HepG2 (cell line): Measurements from ENCODE around the gene INHBB. TPM values are rescaled to one million over a fixed set of nuclear protein-coding genes. Genes with fewer than 3 reads are reported as not detected.
A peak's percentile ranks its signal among the peaks of the same experiment; 100 is the strongest.

Source experiments
- ATAC-seq: fragments of 200-7000 bp; cut with Tn5 transposase; 3 replicates; pipeline ENCODE4 v1.9.1; 2020; ENCODE audit warnings: mild to moderate bottlenecking, moderate library complexity
- BruUV-seq: library from RNA; stranded (reverse); fragments of 400-500 nt; replicated peaks from 2 replicates; lab custom pipeline; 2021; lab: Mats Ljungman, UMichigan
- CTCF ChIA-PET: fragments of 300-600 bp; formaldehyde crosslinking; extraction: SDS; loops from one replicate; lab custom pipeline; 2021; ENCODE audit warnings: low total read pairs, inconsistent platforms, low intra/inter-chr PET ratio; lab: Yijun Ruan, JAX
- POLR2A ChIA-PET: fragments of 350-600 bp; sonication (Branson Sonifier 250); formaldehyde crosslinking; loops from one replicate; lab custom pipeline; 2020; ENCODE audit warnings: antibody characterized with exemption, inconsistent platforms; lab: Yijun Ruan, JAX
- DNase-seq: peaks from one replicate; pipeline ENCODE4 v3.0.0-alpha.2; 2015; ENCODE audit warnings: low spot score
- FAIRE-seq: peaks from 3 replicates; lab custom pipeline; 2011; peaks lifted over from hg19 to GRCh38; lab: Jason Lieb, UNC
- H2AFZ ChIP-seq: one replicate; pipeline ENCODE4 v1.6.1; 2011; ENCODE audit warnings: low read length, inconsistent platforms
- H3K27ac ChIP-seq: fragments of 300-600 bp; 3 replicates; pipeline ENCODE4 v1.8.0; 2011; ENCODE audit warnings: mixed run types, mild to moderate bottlenecking, mixed read lengths, low read length, inconsistent platforms; ENCODE audit not compliant: insufficient read depth; ENCODE audit errors: extremely low read length
- H3K27me3 ChIP-seq, 2 experiments: fragments of 200-600 bp in 1 of 2; 2 replicates in 1 of 2; 3 replicates in 1 of 2; pipeline versions ENCODE4 v1.6.0 to v1.8.0; 2011; ENCODE audit warnings: low read length in 2 of 2, mild to moderate bottlenecking in 2 of 2, moderate library complexity in 2 of 2, inconsistent platforms in 1 of 2; ENCODE audit not compliant: insufficient read depth in 2 of 2, control insufficient read depth in 1 of 2
- H3K36me3 ChIP-seq, 2 experiments: fragments of 200-600 bp in 1 of 2; replicated peaks in 1 of 2; 2 replicates in 1 of 2; 3 replicates in 1 of 2; pipeline versions ENCODE4 v1.5.1 to v1.8.0; 2011; ENCODE audit warnings: low read length in 2 of 2, inconsistent platforms in 1 of 2; ENCODE audit not compliant: insufficient read depth in 2 of 2, control insufficient read depth in 1 of 2
- H3K4me1 ChIP-seq: 2 replicates; pipeline ENCODE4 v1.5.1; 2012; ENCODE audit warnings: low read length, inconsistent platforms; ENCODE audit not compliant: insufficient read depth
- H3K4me2 ChIP-seq: 2 replicates; pipeline ENCODE4 v1.6.0; 2011; ENCODE audit warnings: low read depth, low read length, inconsistent platforms
- H3K4me3 ChIP-seq, 3 experiments: fragments of 200-600 bp in 1 of 3; sonication (generic), shearing (Covaris generic) in 1 of 3; replicated peaks in 1 of 3; 2 replicates each; pipeline ENCODE4 v1.5.1; 2011 to 2016; ENCODE audit warnings: low read length in 3 of 3, inconsistent platforms in 2 of 3, low read depth in 2 of 3, mild to moderate bottlenecking in 2 of 3, control low read depth in 1 of 3, mixed read lengths in 1 of 3; ENCODE audit not compliant: insufficient read depth in 1 of 3
- H3K79me2 ChIP-seq: one replicate; pipeline ENCODE4 v1.6.1; 2011; ENCODE audit warnings: low read length, inconsistent platforms; ENCODE audit not compliant: insufficient read depth
- H3K9ac ChIP-seq: 2 replicates; pipeline ENCODE4 v1.6.0; 2011; ENCODE audit warnings: mild to moderate bottlenecking, low read depth, low read length, inconsistent platforms; ENCODE audit not compliant: insufficient read depth
- H3K9me3 ChIP-seq: 2 replicates; pipeline ENCODE4 v1.5.1; 2012; ENCODE audit warnings: mild to moderate bottlenecking, low read length
- H4K20me1 ChIP-seq: 2 replicates; pipeline ENCODE4 v1.6.0; 2011; ENCODE audit warnings: inconsistent platforms, mild to moderate bottlenecking, low read length, moderate library complexity; ENCODE audit not compliant: insufficient read depth
- CSRNP1 ChIP-seq: sonication (generic); formaldehyde crosslinking; IDR thresholded peaks from 2 replicates; pipeline ENCODE4 v1.8.1; 2023; ENCODE audit warnings: mild to moderate bottlenecking, missing genetic modification reagents
- FOXC1 ChIP-seq: sonication (generic); formaldehyde crosslinking; IDR thresholded peaks from 2 replicates; pipeline ENCODE4 v1.8.0; 2022; ENCODE audit warnings: mild to moderate bottlenecking, missing genetic modification reagents, borderline replicate concordance
- HOXA7 ChIP-seq: sonication (generic); formaldehyde crosslinking; IDR thresholded peaks from 2 replicates; pipeline ENCODE4 v1.8.1; 2022; ENCODE audit warnings: mild to moderate bottlenecking, missing genetic modification reagents, moderate library complexity
- ISL2 ChIP-seq: sonication (generic); formaldehyde crosslinking; IDR thresholded peaks from 2 replicates; pipeline ENCODE4 v1.5.0; 2020; ENCODE audit warnings: missing genetic modification reagents
- JDP2 ChIP-seq: sonication (generic); formaldehyde crosslinking; IDR thresholded peaks from 2 replicates; pipeline ENCODE4 v1.8.1; 2022; ENCODE audit warnings: missing genetic modification reagents, borderline replicate concordance
- NCOA2 ChIP-seq: sonication (generic); formaldehyde crosslinking; IDR thresholded peaks from 2 replicates; pipeline ENCODE4 v1.8.0; 2022; ENCODE audit warnings: inconsistent platforms
- ONECUT2 ChIP-seq: sonication (generic); formaldehyde crosslinking; IDR thresholded peaks from 2 replicates; pipeline ENCODE4 v1.4.0; 2020; ENCODE audit warnings: missing genetic modification reagents
- SALL2 ChIP-seq: sonication (generic); formaldehyde crosslinking; IDR thresholded peaks from 2 replicates; pipeline ENCODE4 v1.8.1; 2023; ENCODE audit warnings: mild to moderate bottlenecking, missing genetic modification reagents, inconsistent platforms
- ZNF335 ChIP-seq: sonication (generic); formaldehyde crosslinking; IDR thresholded peaks from 2 replicates; pipeline ENCODE4 v1.4.0; 2020; ENCODE audit warnings: missing genetic modification reagents
- ZNF33B ChIP-seq: sonication (generic); formaldehyde crosslinking; IDR thresholded peaks from 2 replicates; pipeline ENCODE4 v1.5.1; 2020; ENCODE audit warnings: mild to moderate bottlenecking, missing genetic modification reagents
- ZNF747 ChIP-seq: sonication (generic); formaldehyde crosslinking; IDR thresholded peaks from 2 replicates; pipeline ENCODE4 v1.8.1; 2023; ENCODE audit warnings: missing genetic modification reagents, mild to moderate bottlenecking, borderline replicate concordance
- WGBS: methylation state at CpG from one replicate; pipeline ENCODE4 v1.1.6; 2017; ENCODE audit warnings: low lambda C conversion rate; 5-methylcytosine and 5-hydroxymethylcytosine counted together
- in situ Hi-C: cut with HindIII; loops from 2 replicates; pipeline ENCODE4 v1.10.0; 2017; ENCODE audit warnings: low pct_unique_long_range_greater_than_20kb; ENCODE audit not compliant: extremely low pct_ligation_motif_present
- intact Hi-C: fragments of 100-400 bp; cut with micrococcal nuclease; formaldehyde crosslinking; loops from one replicate; pipeline ENCODE4 v1.10.0; 2022; ENCODE audit not compliant: unreplicated experiment
- polyA plus RNA-seq, 8 experiments: library from polyadenylated mRNA; depleted of rRNA in 3 of 8; stranded (reverse) in 7 of 8; unstranded in 1 of 8; fragments of >200 nt; fragmentation: Illumina TruSeq in 4 of 8; extraction: Trizol in 4 of 8; gene quantifications; 2 replicates each; pipeline versions ENCODE4 v1.2.1 to v1.2.3, GENCODE V29; 2011 to 2016; ENCODE audit warnings: low read depth in 4 of 8, missing spikeins in 1 of 8, mixed read lengths in 1 of 8; ENCODE audit not compliant: insufficient read depth in 1 of 8
- total RNA-seq, 5 experiments: library from RNA; depleted of rRNA; stranded (reverse); fragments of >200 nt; fragmentation: Illumina TruSeq; extraction: Trizol; gene quantifications; 2 replicates each; pipeline ENCODE4 v1.2.3, GENCODE V29; 2016; ENCODE audit warnings: low read depth in 1 of 5
- TF ChIP-seq, protein P1 (sequence below): fragments of 450-650 bp; IDR thresholded peaks from 2 replicates; pipeline ENCODE4 v1.6.1; 2016
- TF ChIP-seq, protein P2 (sequence below): IDR thresholded peaks from 2 replicates; pipeline ENCODE4 v1.6.1; 2018; ENCODE audit warnings: missing genetic modification reagents

The INHBB gene
- total and polyA plus RNA-seq, 2 of the 13 experiments (the other 11 are each of a cell fraction or from before 2014, with no cell fraction given), result 0.20 to 1.7 TPM

DNA sequence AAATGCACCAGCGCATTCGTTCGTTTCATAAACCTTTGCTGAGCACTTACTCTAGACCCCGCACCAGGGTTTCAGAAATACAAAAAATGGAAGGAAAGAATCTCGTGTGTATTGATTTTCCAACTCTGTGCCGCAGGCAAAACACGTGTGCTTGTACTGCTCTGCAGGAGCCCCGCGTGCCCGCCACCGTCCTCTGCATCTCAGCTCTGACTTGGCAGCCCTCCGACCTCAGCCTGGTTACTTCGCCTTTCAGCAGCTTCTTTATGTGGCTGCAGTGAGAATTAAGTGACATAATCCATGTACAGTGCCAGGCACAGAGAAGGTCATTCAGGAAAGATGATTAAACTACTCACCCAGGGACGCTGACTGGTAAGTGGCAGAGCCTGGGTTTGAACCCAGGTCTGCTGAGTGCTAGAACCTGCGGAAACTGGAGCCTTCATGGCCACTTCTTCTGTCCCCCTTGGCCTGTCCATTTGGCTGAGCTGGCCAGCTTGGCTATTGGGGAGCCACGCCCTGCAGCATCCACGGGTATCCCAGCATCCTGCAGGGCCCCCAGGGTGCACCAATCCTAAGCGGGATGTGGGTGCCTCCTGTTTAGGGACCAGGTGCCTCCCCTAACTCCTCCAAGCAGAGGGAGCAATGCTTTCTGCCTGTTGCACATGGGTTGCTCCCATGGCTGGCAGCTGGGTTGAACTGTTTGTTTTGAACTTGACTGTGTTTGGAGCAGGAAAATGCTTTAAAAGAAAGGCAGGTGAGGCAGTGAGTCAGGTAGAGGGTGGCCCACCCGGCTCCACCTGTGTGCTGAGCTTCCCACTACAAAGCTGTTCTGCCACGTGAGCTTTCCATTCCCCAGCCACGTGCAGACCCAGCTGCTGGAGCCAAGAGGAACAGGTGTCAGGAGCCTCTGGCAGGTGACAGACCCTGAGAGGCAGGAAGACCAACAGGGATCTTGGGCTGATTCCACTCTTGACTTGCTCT, 34.3 kb downstream of the INHBB start:
- BruUV-seq, result no TSS peak
- no peak overlapping the region for H3K9ac ChIP-seq
- no peak overlapping the region for H3K4me3 ChIP-seq
- CTCF ChIA-PET, result no interaction called here
- in situ Hi-C loops (no loop called here), intact Hi-C loops (no loop called here)
- DNase-seq, result no peak
- no peak for FAIRE-seq
- peaks cover 2% of the 10 kb centered on the region; the same call in 1 of the 2 replicates for H4K20me1 ChIP-seq
- H3K79me2 ChIP-seq, result no peaks in the 10 kb centered on the region
- H3K9me3 ChIP-seq, result no peaks in the 10 kb centered on the region
- no peak overlapping the region for H3K4me2 ChIP-seq
- H3K36me3 ChIP-seq, result no peaks in the 10 kb centered on the region
- no peak overlapping the region for H2AFZ ChIP-seq
- POLR2A ChIA-PET, result no interaction called here
- no peak for ATAC-seq
- H3K27me3 ChIP-seq, result peaks cover 7 to 49% of the 10 kb centered on the region in 2 experiments; a peak in 4 of 5 replicates
- no peak overlapping the region for H3K27ac ChIP-seq
- 45% methylated on average over 19 of the region's 21 CpGs for WGBS
- H3K4me1 ChIP-seq, result peaks cover 24% of the 10 kb centered on the region
- TF ChIP-seq ONECUT2 (CRISPR knock-in tag), result no peak
- TF ChIP-seq, protein P1, sequence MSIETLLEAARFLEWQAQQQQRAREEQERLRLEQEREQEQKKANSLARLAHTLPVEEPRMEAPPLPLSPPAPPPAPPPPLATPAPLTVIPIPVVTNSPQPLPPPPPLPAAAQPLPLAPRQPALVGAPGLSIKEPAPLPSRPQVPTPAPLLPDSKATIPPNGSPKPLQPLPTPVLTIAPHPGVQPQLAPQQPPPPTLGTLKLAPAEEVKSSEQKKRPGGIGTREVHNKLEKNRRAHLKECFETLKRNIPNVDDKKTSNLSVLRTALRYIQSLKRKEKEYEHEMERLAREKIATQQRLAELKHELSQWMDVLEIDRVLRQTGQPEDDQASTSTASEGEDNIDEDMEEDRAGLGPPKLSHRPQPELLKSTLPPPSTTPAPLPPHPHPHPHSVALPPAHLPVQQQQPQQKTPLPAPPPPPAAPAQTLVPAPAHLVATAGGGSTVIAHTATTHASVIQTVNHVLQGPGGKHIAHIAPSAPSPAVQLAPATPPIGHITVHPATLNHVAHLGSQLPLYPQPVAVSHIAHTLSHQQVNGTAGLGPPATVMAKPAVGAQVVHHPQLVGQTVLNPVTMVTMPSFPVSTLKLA, result peak; percentile 51; the same call in 1 of the 2 replicates
- TF ChIP-seq, all 625 proteins: peak for 1

GRCh38 chr2:120381192-120381591, 35.3 kb downstream of the INHBB start:
- 51% methylated on average over 6 of the region's 6 CpGs for WGBS
- Histone ChIP-seq H3K79me2 (no peaks in the 10 kb centered on the region), H3K9ac (no peak overlapping the region), H3K36me3 (no peaks in the 10 kb centered on the region), H3K27me3 (peaks cover 5 to 39% of the 10 kb centered on the region in 2 experiments; a peak in 4 of 5 replicates), H3K4me3 (no peak overlapping the region), H4K20me1 (peaks cover 2% of the 10 kb centered on the region; the same call in 1 of the 2 replicates), H2AFZ (no peak overlapping the region), H3K9me3 (no peaks in the 10 kb centered on the region), H3K4me1 (peaks cover 26% of the 10 kb centered on the region), H3K27ac (no peak overlapping the region), H3K4me2 (no peak overlapping the region)
- BruUV-seq, result no TSS peak
- ChIA-PET POLR2A (no interaction called here), CTCF (no interaction called here)
- in situ Hi-C loops (no loop called here), intact Hi-C loops (no loop called here)
- ATAC-seq, result no peak
- no peak for FAIRE-seq
- no peak for DNase-seq
- no peak for TF ChIP-seq FOXC1 (CRISPR knock-in tag)
- TF ChIP-seq ISL2 (CRISPR knock-in tag), result no peak
- no peak for TF ChIP-seq HOXA7 (CRISPR knock-in tag)
- no peak for TF ChIP-seq CSRNP1
- TF ChIP-seq, protein P2, sequence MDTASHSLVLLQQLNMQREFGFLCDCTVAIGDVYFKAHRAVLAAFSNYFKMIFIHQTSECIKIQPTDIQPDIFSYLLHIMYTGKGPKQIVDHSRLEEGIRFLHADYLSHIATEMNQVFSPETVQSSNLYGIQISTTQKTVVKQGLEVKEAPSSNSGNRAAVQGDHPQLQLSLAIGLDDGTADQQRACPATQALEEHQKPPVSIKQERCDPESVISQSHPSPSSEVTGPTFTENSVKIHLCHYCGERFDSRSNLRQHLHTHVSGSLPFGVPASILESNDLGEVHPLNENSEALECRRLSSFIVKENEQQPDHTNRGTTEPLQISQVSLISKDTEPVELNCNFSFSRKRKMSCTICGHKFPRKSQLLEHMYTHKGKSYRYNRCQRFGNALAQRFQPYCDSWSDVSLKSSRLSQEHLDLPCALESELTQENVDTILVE (CRISPR knock-in tag), result no peak
- TF ChIP-seq ZNF335, result no peak
- no peak for TF ChIP-seq JDP2 (CRISPR knock-in tag)
- TF ChIP-seq ZNF747 (CRISPR knock-in tag), result no peak
- TF ChIP-seq SALL2 (CRISPR knock-in tag), result no peak
- TF ChIP-seq NCOA2, result no peak
- TF ChIP-seq ZNF33B (CRISPR knock-in tag), result no peak
